Superior temporal gyrus (tissue), 1 donor: ENCODE data around the gene CLTC.

ENCODE experiments used
- DNase-seq: peaks from one replicate; pipeline ENCODE4 v3.0.0-alpha.2; 2016; ENCODE audit errors: extremely low spot score

CLTC gene

GRCh38 chr17:59683283-59683682 lies 63.6 kb downstream of the CLTC start:
- no peak for DNase-seq

GRCh38 chr17:59684967-59685366 lies 65.3 kb downstream of the CLTC start:
- no peak for DNase-seq

GRCh38 chr17:59688008-59688407 lies 68.3 kb downstream of the CLTC start:
- DNase-seq, result no peak

GRCh38 chr17:59688496-59688895 lies 68.8 kb downstream of the CLTC start:
- no peak for DNase-seq

GRCh38 chr17:59693582-59693981 lies 73.9 kb downstream of the CLTC start:
- DNase-seq, result no peak

GRCh38 chr17:59694344-59694743 lies 74.6 kb downstream of the CLTC start:
- DNase-seq, result no peak

- DNase-seq, result no peak
Observed at GRCh38 chr17:59695945-59696681, 76.4 kb downstream of the CLTC start.

GRCh38 chr17:59696682-59697277 lies 77.1 kb downstream of the CLTC start:
- DNase-seq, result no peak

GRCh38 chr17:59698143-59698542 lies 78.4 kb downstream of the CLTC start:
- DNase-seq, result no peak

GRCh38 chr17:59699218-59699617 lies 79.5 kb downstream of the CLTC start:
- DNase-seq, result no peak

- DNase-seq, result no peak
Observed at GRCh38 chr17:59699786-59700185, 80.1 kb downstream of the CLTC start.

- no peak for DNase-seq
Observed at GRCh38 chr17:59702304-59702703, 82.6 kb downstream of the CLTC start.

GRCh38 chr17:59707149-59707970 lies 87.7 kb downstream of the CLTC start, which contains the start of the genes PTRH2 and VMP1:
PTRH2 (minus strand) TSS chr17:59707430; CDS start chr17:59697978, 9,452 bp downstream.
VMP1 (plus strand) TSS chr17:59707654; CDS start chr17:59731447, 23,793 bp downstream.
- DNase-seq, result peak; percentile 100

- no peak for DNase-seq
Observed at GRCh38 chr17:59707971-59708430, 88.3 kb downstream of the CLTC start.

GRCh38 chr17:59711936-59712335 lies 92.2 kb downstream of the CLTC start:
- no peak for DNase-seq

- DNase-seq, result no peak
Observed at GRCh38 chr17:59712862-59713261, 93.2 kb downstream of the CLTC start.

GRCh38 chr17:59714255-59714654 lies 94.6 kb downstream of the CLTC start:
- no peak for DNase-seq

GRCh38 chr17:59716427-59716826 lies 96.7 kb downstream of the CLTC start:
- DNase-seq, result no peak

GRCh38 chr17:59719526-59719925 lies 99.8 kb downstream of the CLTC start:
- peak; percentile 84 for DNase-seq

GRCh38 chr17:59722623-59723022 lies 102.9 kb downstream of the CLTC start:
- no peak for DNase-seq

- no peak for DNase-seq
Observed at GRCh38 chr17:59723041-59723440, 103.3 kb downstream of the CLTC start.

- no peak for DNase-seq
Observed at GRCh38 chr17:59723607-59724006, 103.9 kb downstream of the CLTC start.
